Endothelial cell of umbilical vein (primary cell): ENCODE results near the gene TSR3. TPM values are rescaled to one million over a fixed set of nuclear protein-coding genes. Genes with fewer than 3 reads are reported as not detected.
A peak's percentile ranks its signal among the peaks of the same experiment; 100 is the strongest.

Experiments used
- BruUV-seq: library from RNA; stranded (reverse); fragments of 400-500 nt; replicated peaks from 2 replicates; lab custom pipeline; 2021; lab: Mats Ljungman, UMichigan
- CTCF ChIA-PET: fragments of 300-600, 350-600 bp; sonication (Branson Sonifier 250); formaldehyde crosslinking; loops from one replicate; lab custom pipeline; 2021; ENCODE audit warnings: antibody characterized with exemption, inconsistent platforms; lab: Charles Lee
- POLR2A ChIA-PET: fragments of 300-600, 350-600 bp; sonication (Branson Sonifier 250); formaldehyde crosslinking; loops from one replicate; lab custom pipeline; 2021; ENCODE audit warnings: antibody characterized with exemption, inconsistent platforms; lab: Charles Lee
- DNase-seq: peaks from one replicate; pipeline ENCODE4 v3.0.0-alpha.2; 2011; ENCODE audit warnings: low read depth, low spot score
- FAIRE-seq: peaks from 2 replicates; lab custom pipeline; 2011; peaks lifted over from hg19 to GRCh38; lab: Jason Lieb, UNC
- H2AFZ ChIP-seq: 2 replicates; pipeline ENCODE4 v1.6.0; 2012; ENCODE audit warnings: low read depth, low read length, control low read depth, inconsistent platforms
- H3K27ac ChIP-seq: 2 replicates; pipeline ENCODE4 v1.5.1; 2011; ENCODE audit warnings: low read depth, mild to moderate bottlenecking, control low read depth, low read length, moderate library complexity; ENCODE audit not compliant: insufficient read depth
- H3K27me3 ChIP-seq, 2 experiments: 2 replicates each; pipeline versions ENCODE4 v1.6.0 to v1.6.1; 2011; ENCODE audit warnings: low read length in 2 of 2, mixed read lengths in 1 of 2; ENCODE audit not compliant: control insufficient read depth in 2 of 2, insufficient read depth in 2 of 2
- H3K36me3 ChIP-seq, 2 experiments: 2 replicates in 1 of 2; 3 replicates in 1 of 2; pipeline ENCODE4 v1.5.1; 2011; ENCODE audit warnings: low read length in 2 of 2, mild to moderate bottlenecking in 1 of 2, moderate library complexity in 1 of 2; ENCODE audit not compliant: control insufficient read depth in 2 of 2, insufficient read depth in 2 of 2; ENCODE audit errors: extremely low read depth in 1 of 2
- H3K4me1 ChIP-seq: 3 replicates; pipeline ENCODE4 v1.5.1; 2011; ENCODE audit warnings: mild to moderate bottlenecking, low read length; ENCODE audit not compliant: control insufficient read depth, insufficient read depth; ENCODE audit errors: extremely low read depth
- H3K4me2 ChIP-seq: 2 replicates; pipeline ENCODE4 v1.6.1; 2011; ENCODE audit warnings: low read length, control low read depth, mixed read lengths; ENCODE audit not compliant: insufficient read depth
- H3K4me3 ChIP-seq, 3 experiments: fragments of 200-600 bp in 1 of 3; sonication (generic), shearing (Covaris generic) in 1 of 3; replicated peaks in 1 of 3; 2 replicates each; pipeline ENCODE4 v1.5.1; 2011 to 2016; ENCODE audit warnings: control low read depth in 3 of 3, low read length in 3 of 3, mild to moderate bottlenecking in 2 of 3, inconsistent platforms in 1 of 3, low read depth in 1 of 3, moderate library complexity in 1 of 3; ENCODE audit not compliant: insufficient read depth in 1 of 3
- H3K79me2 ChIP-seq: 2 replicates; pipeline ENCODE4 v1.6.0; 2012; ENCODE audit warnings: low read length, inconsistent platforms; ENCODE audit not compliant: control insufficient read depth, insufficient read depth
- H3K9ac ChIP-seq: replicated peaks from 2 replicates; pipeline ENCODE3; 2011; ENCODE audit warnings: low read length, control low read depth; ENCODE audit not compliant: insufficient read depth; ENCODE audit errors: extremely low read depth
- H3K9me1 ChIP-seq: replicated peaks from 3 replicates; pipeline ENCODE4 v1.6.0; 2011; ENCODE audit warnings: mild to moderate bottlenecking, low read length; ENCODE audit not compliant: control insufficient read depth, insufficient read depth; ENCODE audit errors: extremely low read depth
- H3K9me3 ChIP-seq: replicated peaks from 2 replicates; pipeline ENCODE4 v1.5.1; 2012; ENCODE audit warnings: low read length, inconsistent platforms; ENCODE audit not compliant: control insufficient read depth, insufficient read depth
- H4K20me1 ChIP-seq: replicated peaks from 2 replicates; pipeline ENCODE3; 2011; ENCODE audit warnings: mild to moderate bottlenecking, low read length; ENCODE audit not compliant: control insufficient read depth, insufficient read depth; ENCODE audit errors: extremely low read depth
- POLR2A ChIP-seq: IDR thresholded peaks from 2 replicates; pipeline ENCODE4 v1.6.1; 2012; ENCODE audit warnings: low read depth, mild to moderate bottlenecking, control low read depth, low read length
- POLR2AphosphoS5 ChIP-seq: IDR thresholded peaks from 2 replicates; pipeline ENCODE4 v1.6.1; 2012; ENCODE audit warnings: low read depth, mild to moderate bottlenecking, control low read depth, low read length, moderate library complexity; ENCODE audit not compliant: insufficient read depth
- dilution Hi-C: fragments of 300-500 bp; cut with MboI; formaldehyde crosslinking; loops from one replicate; pipeline ENCODE4 v1.15.0; 2019; ENCODE audit warnings: low sequenced_read_pairs; ENCODE audit not compliant: extremely low pct_ligation_motif_present
- intact Hi-C: fragments of 100-400 bp; cut with micrococcal nuclease; formaldehyde crosslinking; loops from one replicate; pipeline ENCODE4 v1.10.0; 2022
- polyA plus RNA-seq, 4 experiments: library from polyadenylated mRNA; depleted of rRNA in 3 of 4; stranded (reverse) in 3 of 4; unstranded in 1 of 4; fragments of >200 nt; gene quantifications; 2 replicates each; pipeline versions ENCODE4 v1.2.1 to v1.2.3, GENCODE V29; 2011 to 2012; ENCODE audit warnings: missing spikeins in 1 of 4
- total RNA-seq: library from RNA; stranded (reverse); gene quantifications from 2 replicates; pipeline ENCODE4 v1.2.3, GENCODE V29; 2021
- TF ChIP-seq, protein P1 (sequence below), 2 donors: IDR thresholded peaks; 1 replicate in 1 of 2; 2 replicates in 1 of 2; pipeline ENCODE4 v1.5.1; 2011; ENCODE audit warnings: low read length in 2 of 2, mild to moderate bottlenecking in 2 of 2, moderate library complexity in 2 of 2, control low read depth in 1 of 2, inconsistent platforms in 1 of 2, low read depth in 1 of 2; ENCODE audit not compliant: insufficient read depth in 1 of 2; ENCODE audit errors: extremely low read depth in 1 of 2

Gene TSR3
- total and polyA plus RNA-seq, 2 donors (not counting 3 experiments of a cell fraction or from before 2014, with no cell fraction given): 65.4 to 82.7 TPM

- FAIRE-seq (no peak), DNase-seq (no peak)
- POLR2A ChIA-PET: no interaction called here
- intact Hi-C loops (loop anchor here (10.0 kb wide), 2 partner anchors 96 to 476 kb away; partner anchors contain the start of genes NUBP2 and SPSB3), dilution Hi-C loops (no loop called here)
- no peaks in the 10 kb centered on the region for H3K27me3 ChIP-seq
- H3K79me2 ChIP-seq: peaks cover 34% of the 10 kb centered on the region
- H3K9ac ChIP-seq: no peak overlapping the region
- CTCF ChIA-PET: interaction anchor here (1.5 to 1.8 kb wide), 2 partner anchors 7 to 57 kb away, joined by 3 to 6 read pairs; no protein-coding TSS in a partner anchor
- peak overlapping the region; percentile 33 for H2AFZ ChIP-seq
- peak overlapping the region in 1 of 3 experiments; percentile 50 for H3K4me3 ChIP-seq
- no peaks in the 10 kb centered on the region for H3K9me1 ChIP-seq
- no peak overlapping the region for H3K27ac ChIP-seq
- H3K9me3 ChIP-seq: no peaks in the 10 kb centered on the region
- no peaks in the 10 kb centered on the region for H3K36me3 ChIP-seq
- TF ChIP-seq POLR2A (peak; percentile 51), POLR2AphosphoS5 (peak; percentile 52)
- TF ChIP-seq, protein P1, sequence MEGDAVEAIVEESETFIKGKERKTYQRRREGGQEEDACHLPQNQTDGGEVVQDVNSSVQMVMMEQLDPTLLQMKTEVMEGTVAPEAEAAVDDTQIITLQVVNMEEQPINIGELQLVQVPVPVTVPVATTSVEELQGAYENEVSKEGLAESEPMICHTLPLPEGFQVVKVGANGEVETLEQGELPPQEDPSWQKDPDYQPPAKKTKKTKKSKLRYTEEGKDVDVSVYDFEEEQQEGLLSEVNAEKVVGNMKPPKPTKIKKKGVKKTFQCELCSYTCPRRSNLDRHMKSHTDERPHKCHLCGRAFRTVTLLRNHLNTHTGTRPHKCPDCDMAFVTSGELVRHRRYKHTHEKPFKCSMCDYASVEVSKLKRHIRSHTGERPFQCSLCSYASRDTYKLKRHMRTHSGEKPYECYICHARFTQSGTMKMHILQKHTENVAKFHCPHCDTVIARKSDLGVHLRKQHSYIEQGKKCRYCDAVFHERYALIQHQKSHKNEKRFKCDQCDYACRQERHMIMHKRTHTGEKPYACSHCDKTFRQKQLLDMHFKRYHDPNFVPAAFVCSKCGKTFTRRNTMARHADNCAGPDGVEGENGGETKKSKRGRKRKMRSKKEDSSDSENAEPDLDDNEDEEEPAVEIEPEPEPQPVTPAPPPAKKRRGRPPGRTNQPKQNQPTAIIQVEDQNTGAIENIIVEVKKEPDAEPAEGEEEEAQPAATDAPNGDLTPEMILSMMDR (IDR thresholded peaks at IDR 0.05; ENCODE audit: extremely low read depth in 1 of 2, insufficient read depth in 1 of 2, low read depth in 1 of 2, low read length in 2 of 2): no peak
- no TSS peak for BruUV-seq
- no peak overlapping the region for H3K4me2 ChIP-seq
- no peaks in the 10 kb centered on the region for H4K20me1 ChIP-seq
- H3K4me1 ChIP-seq: peaks cover 14% of the 10 kb centered on the region
Measured at GRCh38 chr16:1308036-1308976, 43.4 kb downstream of the TSR3 start.
